ENCODE results near the gene ADAMTS17. TPM values are rescaled to one million over a fixed set of nuclear protein-coding genes. Genes with fewer than 3 reads are reported as not detected.
A peak's percentile ranks its signal among the peaks of the same experiment; 100 is the strongest.

Gene ADAMTS17
- polyA plus RNA-seq, 3 donors = 2.2 to 3.1 (median 2.5) TPM

DNA sequence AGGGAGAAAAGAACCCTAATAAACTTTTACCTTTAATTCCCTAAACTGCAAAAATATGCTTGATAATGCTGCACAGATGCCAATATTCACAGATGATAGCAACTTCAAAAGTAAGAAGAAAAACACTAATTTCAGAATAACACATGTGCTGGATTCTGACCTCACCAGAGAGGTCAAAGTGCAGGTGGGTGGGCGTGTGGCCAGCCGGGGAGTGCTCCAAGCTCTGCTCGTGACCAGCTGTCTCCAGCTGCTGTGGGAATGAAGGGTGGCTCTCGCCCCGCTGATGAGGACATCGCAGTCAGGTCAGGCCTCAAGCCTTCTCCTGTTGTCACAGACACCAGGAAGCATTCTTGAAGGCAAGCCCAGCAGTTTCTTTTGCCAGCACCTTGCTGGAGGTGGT lies 57.1 kb downstream of the ADAMTS17 start:
- peak in 5 of 11 donors; percentile 7 to 40 (median 9) for DNase-seq (ENCODE audit: extremely low read depth in 1 of 11, low read depth in 9 of 11, low spot score in 4 of 11)

DNA sequence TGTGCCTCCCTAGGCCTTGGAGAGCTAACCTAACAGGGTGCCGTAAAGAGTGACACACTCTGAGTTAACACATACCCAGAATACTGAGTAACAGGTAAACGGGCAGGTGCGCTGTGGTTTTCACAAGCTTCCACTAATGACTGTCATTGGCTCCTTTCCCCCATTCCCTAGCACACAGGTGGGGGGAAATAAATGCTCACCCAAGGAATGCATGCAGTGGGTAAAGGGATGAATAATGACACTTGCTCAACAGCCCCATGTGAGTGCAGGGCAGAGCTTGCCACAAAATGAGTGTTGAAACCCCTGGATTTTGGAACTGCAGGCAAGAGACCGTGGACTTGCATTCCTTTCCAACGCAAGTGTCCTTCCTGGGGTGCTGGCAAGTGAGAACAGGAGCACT lies 57.6 kb downstream of the ADAMTS17 start:
- DNase-seq (ENCODE audit: extremely low read depth in 1 of 11, low read depth in 9 of 11, low spot score in 4 of 11) = no peak

DNA sequence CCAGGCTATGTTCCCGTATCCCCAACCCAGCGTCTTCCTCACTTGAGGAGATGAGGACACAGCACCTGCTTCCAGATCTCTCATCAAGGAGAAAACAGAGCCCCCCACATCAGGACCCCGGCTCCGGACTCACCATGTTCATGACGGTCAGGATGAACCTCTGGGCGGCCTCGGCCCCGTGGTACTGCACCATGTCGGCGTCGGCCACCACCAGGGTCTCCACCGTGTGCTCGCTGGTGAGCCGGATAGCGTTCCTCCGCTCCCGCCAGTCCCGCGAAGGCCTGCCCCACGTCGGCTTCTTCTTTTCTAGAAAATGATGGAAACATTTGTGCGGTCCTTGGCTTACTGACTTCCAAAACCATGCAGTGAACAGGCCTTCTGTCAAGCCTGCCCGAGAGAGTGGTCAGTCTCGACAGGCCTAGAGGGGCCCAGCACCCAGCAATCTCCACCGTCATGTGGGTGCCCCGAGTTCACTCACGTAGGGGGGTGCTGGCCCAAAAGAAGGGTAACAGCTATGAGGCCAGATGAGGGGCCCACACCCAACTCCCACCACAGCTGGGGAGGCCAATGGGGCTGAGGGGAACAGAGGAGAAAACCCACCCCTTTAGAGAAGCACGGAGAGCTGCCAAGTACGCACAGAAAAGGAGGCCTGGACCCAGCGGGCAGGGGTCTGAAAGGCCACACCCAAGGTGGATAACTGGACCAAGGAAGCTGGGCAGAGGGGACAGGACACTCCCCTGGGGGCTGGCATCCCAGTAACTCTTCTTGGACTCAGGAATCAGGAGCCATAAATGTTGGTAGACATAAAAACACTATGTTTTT lies 60.5 kb downstream of the ADAMTS17 start:
- DNase-seq (ENCODE audit: extremely low read depth in 1 of 11, low read depth in 9 of 11, low spot score in 4 of 11) = no peak

DNA sequence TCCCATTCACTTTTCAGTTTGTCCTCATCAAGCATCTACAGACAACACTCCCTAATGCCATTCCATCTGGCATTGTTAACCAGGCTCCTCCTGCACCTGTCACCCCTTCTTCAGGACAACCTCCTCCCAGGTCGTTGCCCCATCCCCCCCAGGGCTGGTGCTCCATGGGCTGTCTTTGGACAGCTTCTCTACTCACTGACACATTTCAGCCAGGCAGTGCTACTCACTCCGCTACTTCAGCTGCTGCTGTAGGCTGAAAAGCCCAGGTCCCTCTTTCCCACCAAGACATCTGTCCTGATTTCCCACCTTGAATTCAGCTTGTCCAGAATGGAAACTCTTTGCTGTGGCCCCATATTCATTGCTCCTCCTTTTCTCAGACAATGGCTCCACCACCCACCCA lies 61.9 kb downstream of the ADAMTS17 start:
- DNase-seq (ENCODE audit: extremely low read depth in 1 of 11, low read depth in 9 of 11, low spot score in 4 of 11) = no peak

DNA sequence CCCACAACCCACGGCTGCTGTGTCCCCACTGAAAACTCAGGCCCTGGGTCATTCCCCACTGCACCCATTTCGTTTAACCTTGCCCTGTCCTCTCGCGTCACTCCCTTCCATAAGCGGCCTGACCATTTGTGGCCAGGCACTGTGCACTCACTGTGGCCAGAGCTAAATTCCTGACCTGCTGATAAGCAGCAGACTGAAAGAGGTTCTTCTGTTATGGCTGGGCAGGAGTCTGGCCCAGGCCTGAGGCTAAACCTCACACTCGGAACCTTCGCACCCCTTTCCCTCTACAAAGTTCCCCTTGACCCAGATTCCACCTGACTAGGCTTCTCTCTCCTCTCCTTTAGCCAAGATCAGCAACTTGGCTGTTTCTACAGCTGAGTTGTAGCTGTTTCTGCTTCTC lies 62.3 kb downstream of the ADAMTS17 start:
- DNase-seq (ENCODE audit: extremely low read depth in 1 of 11, low read depth in 9 of 11, low spot score in 4 of 11) = no peak

DNA sequence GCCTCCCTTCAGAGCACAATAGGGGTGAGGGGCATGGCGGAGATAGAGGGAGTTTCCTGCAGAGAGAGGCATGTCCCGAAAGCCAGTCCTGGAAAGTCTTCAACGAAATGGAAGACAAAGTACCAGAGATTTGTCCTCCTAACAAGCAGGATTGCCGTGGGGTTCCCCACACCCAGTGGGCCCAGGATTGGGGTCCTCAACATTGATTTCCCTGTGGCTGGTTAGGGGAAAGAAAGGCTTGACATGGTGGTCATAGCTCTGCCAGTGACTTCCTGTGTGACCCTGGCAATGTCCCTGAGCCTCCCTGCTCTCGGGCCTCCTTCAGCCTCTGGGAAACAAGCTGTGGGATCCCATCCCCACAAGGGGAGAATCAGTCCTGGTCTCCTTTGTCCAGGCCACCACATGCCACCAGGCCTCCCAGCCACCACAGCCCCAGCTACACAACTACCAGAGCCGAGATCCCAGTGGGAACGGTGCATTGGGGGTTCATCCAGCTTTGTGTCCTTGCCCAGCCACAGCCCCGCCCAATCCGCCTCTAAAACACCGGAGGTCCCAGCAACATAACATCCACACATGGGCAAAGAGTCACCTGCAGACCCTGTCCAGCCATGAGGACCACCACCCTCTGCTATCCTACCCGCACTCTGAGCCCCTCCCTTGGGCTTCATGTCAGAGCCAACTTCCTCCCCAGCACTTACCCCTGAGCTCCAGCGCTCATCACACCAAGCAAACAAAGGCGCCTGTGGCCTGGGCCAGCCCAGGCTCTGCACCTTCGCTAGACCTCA lies 63.0 kb downstream of the ADAMTS17 start:
- no peak for DNase-seq (ENCODE audit: extremely low read depth in 1 of 11, low read depth in 9 of 11, low spot score in 4 of 11)

DNA sequence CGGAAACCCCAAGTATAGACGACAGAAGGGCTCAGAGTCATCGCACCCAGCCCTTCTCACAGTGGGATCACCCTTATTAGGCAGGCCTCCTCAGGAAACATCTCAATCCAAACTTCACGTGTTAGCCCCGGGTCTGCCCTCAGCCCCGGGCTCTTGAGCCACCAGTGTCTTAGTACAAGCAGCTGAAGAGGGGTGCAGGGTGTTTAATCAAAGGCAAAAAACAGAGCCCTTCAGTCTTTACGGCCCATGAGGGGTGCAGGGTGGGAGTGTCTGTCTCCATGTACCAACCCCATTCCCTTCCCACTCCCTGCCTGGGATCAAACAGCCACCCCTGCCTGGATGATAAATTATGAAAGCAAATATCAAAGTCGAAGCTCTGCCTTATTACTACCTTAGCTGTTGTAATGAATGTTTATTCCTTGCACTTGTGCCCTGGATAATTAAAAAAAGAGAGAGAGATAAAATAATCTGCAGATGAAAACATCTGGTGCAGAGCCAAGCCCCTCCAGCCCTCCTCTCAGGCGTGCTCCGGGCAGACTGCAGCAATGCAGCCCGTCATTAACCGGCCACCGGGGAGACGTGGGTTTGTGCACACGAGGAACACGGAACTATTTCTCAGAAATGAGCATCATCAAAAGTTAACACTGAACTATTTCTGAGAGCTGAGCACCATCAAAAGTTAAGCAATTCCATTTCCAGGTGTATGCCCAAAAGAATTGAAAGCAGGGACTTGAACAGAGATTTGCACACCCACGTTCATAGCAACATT lies 64.5 kb downstream of the ADAMTS17 start:
- no peak for DNase-seq (ENCODE audit: extremely low read depth in 1 of 11, low read depth in 9 of 11, low spot score in 4 of 11)

DNA sequence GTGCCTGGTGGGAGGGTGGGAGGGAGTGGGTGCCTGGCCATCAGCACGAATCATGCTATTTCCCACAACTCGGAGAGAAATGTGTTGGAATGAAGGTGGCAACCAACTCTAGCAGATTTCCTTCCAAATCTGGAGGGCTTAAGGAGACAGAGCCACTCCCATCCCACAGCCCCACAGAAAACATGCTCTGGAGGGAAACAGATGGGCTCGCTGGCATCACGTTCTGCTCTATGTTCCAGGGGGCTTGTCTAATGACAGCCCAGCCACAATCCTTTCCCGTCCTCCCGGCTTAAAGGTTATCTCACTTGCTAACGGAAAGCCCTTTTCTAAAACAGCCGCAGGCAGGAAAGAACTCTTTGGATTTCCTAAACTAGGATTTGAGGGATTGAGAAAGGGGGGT lies 65.3 kb downstream of the ADAMTS17 start:
- no peak for DNase-seq (ENCODE audit: extremely low read depth in 1 of 11, low read depth in 9 of 11, low spot score in 4 of 11)

DNA sequence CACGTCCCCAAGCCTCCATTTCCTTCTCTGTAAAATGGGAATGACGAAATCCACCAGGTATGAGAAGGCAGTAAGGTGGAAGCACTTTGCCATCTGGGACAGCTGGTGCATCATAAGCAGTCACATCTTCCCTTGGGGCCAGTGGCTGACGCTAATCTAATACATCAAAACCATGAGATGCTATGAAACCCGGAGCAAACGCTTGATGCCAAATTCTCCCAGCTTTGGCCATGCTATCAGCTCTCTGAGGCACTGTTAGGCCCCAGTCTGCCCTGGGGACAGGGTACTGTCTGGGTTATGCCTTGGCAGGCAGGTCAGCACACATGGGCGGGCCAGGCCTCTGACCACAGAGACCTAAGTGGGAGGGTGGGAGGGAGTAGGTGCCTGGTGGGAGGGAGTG lies 66.1 kb downstream of the ADAMTS17 start:
- no peak for DNase-seq (ENCODE audit: extremely low read depth in 1 of 11, low read depth in 9 of 11, low spot score in 4 of 11)

DNA sequence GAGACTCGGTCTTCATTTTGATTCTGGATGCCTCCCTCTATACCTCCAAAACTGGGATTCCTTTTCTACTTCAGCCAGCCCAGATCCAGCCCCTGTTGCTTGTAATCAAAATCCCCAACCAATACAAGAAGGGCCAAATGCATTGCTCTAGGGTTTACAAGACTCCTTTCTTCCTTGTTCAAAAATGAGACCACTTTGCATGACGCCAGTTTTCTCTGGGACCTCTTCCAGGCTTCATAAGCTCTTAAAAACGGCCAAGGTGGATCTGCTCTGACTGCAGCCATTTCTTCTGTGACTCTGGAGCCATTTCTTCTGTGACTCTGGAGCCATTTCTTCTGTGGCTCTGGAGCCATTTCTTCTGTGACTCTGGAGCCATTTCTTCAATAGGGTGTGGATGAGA lies 71.9 kb downstream of the ADAMTS17 start:
- no peak for DNase-seq (ENCODE audit: extremely low read depth in 1 of 11, low read depth in 9 of 11, low spot score in 4 of 11)

DNA sequence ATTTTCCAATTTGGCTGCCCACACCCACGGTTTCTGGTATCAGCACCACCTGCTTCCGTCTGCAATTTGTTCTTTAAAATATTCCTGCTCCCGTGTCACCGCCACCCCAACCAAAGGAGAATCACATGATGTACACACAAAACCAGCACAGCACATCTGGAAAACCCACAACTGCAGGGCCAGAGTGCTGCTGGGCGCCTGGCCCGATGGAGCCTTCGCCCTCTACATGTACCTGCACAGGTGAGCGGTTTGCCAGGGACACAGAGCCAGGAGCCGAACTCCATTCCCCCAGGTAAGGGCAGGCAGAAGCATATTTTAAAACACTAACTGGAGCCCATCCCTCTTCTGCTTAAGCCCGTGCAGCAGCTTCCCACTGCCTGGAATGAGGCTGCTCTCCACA lies 75.6 kb downstream of the ADAMTS17 start:
- DNase-seq (ENCODE audit: extremely low read depth in 1 of 11, low read depth in 9 of 11, low spot score in 4 of 11) = no peak

DNA sequence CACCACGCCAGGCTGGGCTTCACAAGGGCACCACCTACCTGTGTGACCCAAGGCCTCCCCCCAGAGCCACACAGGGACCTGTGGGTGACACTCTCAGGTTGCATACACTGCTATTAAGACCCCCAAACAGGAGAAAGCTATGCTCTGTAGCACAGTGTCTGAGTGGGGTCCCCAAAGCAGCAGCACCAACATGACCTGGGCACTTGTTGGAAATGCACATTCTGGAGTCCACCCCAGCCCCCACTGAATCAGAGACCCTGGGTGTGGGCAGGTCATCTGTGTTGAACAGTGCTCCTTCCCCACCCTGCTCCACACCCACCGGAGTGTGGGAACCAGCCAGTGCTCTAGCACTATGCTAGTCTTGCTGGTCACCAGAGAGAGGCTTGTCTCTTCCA lies 76.1 kb downstream of the ADAMTS17 start:
- no peak for DNase-seq (ENCODE audit: extremely low read depth in 1 of 11, low read depth in 9 of 11, low spot score in 4 of 11)

DNA sequence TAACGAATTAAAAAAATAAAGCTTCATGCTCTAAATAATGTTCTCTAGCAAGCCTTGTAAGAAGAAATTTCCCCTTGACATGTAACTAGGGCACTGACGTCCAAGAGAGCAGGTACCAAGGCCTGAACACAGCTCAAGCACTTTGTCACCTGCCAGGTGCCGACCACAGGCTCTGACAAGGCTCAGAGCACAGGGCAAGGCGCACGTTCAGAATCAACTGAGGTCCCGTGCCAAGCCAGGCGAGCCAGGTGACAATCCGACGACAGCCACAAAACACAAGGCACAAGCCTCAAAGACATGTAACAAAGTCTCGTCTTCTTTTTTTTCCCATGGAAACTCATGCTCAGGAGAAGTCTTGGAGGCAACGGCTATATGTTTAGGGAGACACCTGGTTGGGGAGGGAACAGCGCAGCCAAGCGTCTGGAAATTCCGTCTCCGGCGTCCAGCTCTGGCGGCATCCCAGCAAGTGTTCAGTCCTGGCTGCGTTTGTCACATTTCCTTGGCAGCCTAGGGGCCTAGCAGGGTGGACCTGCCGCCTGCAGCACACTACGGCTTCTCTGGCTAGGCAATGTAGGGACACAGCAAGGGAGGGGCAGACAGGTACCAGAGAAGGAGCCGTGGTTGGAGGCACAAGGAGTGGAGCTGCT lies 76.7 kb downstream of the ADAMTS17 start:
- no peak for DNase-seq (ENCODE audit: extremely low read depth in 1 of 11, low read depth in 9 of 11, low spot score in 4 of 11)

DNA sequence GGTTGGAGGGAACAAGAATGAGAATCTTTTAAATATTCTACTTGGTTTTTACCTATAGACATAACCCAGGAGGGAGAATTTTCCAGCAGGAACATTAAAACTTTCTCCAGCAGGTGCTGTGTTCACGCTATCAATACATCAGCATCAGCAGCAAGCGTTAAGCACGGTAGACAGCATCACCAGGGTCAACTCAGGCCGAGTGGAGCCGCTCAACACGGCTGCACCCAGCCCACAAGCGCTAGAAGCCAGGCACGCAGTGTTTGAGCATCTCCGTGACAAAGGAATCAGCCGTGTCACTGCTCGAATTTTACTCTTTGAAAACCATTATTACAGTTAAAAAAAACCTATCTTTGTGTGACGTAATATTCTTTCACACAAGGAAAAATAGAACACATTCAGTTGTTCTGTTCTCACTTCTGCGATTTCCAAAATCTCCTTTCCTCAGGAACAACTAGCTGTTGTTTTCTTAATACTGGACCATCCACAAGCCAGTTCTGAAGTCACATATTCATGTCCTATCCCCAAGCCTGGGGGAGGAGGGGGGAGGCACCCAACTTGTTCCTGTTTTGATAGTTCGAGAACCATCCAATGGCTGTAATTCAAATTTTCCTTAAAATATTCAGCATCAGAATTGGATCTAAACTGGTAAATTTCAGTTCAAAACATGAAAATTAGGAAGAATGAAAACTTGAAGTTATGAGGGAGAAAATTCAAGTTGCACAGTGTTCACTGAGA lies 77.9 kb downstream of the ADAMTS17 start:
- no peak for DNase-seq (ENCODE audit: extremely low read depth in 1 of 11, low read depth in 9 of 11, low spot score in 4 of 11)

DNA sequence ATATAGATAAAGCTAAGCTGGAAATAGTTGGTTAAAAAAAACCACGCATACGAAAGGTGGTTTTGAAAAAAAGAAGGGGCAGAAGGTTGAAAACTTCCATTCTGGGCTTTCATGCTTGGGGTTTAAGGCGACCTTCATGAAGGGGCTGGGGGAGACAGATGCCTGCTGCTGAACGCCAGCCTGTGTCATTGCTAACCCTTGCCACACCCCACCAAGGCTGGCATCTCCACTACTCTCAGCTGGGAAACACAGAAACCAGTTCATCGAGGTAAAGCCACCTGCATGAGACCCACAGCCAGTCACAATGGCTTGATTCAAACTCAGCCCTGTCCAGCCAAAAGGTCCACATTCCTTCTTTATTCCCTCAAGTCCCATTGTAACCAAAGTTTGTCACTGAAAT lies 78.7 kb downstream of the ADAMTS17 start:
- DNase-seq (ENCODE audit: extremely low read depth in 1 of 11, low read depth in 9 of 11, low spot score in 4 of 11) = no peak

DNA sequence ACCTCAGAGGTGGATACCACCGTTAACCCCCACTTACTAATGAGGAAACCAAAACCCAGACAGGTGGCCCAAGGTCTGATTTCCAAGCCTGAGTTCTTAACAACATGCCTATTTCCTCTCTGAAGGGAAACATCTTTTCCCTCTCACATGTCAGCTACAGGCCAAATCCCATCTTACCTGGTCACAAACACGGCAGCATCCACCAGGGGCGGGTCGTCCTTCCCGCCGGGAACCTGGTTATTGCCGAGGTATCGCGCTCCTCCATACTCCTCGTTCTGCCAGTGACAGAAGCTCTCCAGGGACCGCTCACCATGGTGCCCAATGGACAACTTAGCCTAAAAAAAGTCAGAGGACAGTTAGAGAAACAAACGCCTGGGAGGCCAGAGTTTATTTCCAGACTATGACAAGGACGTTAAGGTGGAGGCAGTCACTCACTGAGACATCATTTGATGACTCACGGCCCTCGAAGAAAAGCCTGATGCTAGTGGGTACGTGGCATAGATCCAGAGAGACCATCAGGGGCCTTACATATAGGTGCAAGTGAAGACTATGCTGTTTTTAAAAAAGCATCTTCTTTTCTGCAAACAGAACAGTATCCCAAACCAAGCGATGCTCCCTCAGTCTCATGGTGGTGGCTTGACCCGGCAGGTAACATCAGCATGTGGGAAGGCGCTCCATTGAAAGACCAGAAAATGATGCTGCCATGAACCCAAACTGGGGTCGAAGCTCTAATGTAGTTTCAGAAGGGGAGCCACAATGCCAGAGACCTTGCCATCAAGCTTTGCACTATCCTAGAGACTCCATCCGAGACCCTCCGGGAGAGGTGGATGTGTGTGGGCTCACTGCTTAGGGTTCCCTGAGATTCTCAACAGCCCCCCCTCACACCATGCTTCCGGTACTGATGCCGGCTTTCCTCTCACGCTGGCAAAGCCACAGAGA lies 80.2 kb downstream of the ADAMTS17 start:
- DNase-seq (ENCODE audit: extremely low read depth in 1 of 11, low read depth in 9 of 11, low spot score in 4 of 11) = no peak

DNA sequence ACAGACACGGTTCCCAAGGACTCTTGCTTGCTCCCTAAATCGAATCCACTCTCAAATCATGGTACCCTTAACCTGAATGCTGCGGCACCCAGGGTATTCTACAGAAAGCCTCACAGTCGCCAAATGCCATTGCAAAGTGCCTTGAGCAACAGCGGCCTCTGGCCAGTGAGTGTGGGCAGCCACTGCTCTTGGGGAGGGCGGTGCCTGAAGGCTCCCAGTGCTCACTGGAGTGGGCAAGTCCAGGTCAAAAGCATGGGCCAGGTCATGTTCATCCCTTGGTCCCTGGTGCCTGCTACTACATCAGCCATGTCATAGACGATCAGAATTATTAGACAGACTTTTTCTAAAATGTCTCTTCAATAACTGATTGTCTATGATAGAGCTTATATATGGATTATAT lies 82.5 kb downstream of the ADAMTS17 start:
- no peak for DNase-seq (ENCODE audit: extremely low read depth in 1 of 11, low read depth in 9 of 11, low spot score in 4 of 11)
